Activated naive CD4-positive, alpha-beta T cell treated with anti-CD3 and anti-CD28 coated beads, Interleukin-2, amount 50 U/mL, for 72 hours (primary cell): ENCODE data around the gene SOX14. TPM values are rescaled to one million over a fixed set of nuclear protein-coding genes. Genes with fewer than 3 reads are reported as not detected.

Source experiments
- ATAC-seq, 2 donors: fragments of 150-1000 bp; cut with Tn5 transposase; 2 replicates each; pipeline ENCODE4 v1.10.0; 2021; ENCODE audit warnings: mild to moderate bottlenecking in 2 of 2, moderate library complexity in 2 of 2
- DNase-seq, 2 donors: peaks; one replicate each; pipeline ENCODE4 v3.0.0; 2021 to 2022; ENCODE audit warnings: low spot score in 2 of 2
- H3K27ac Mint-ChIP-seq, 2 donors: one replicate each; pipeline ENCODE4 v1.8.0; 2022; ENCODE audit warnings: mild to moderate bottlenecking in 2 of 2, mixed read lengths in 2 of 2
- H3K36me3 Mint-ChIP-seq, 2 donors: one replicate each; pipeline ENCODE4 v1.8.0; 2022; ENCODE audit warnings: mixed read lengths in 2 of 2
- H3K9me3 Mint-ChIP-seq, 2 donors: one replicate each; pipeline ENCODE4 v1.8.0; 2022; ENCODE audit warnings: mixed read lengths in 2 of 2
- total RNA-seq, 2 donors: library from RNA; stranded (reverse); gene quantifications; one replicate each; pipeline ENCODE4 v1.2.3, GENCODE V29; 2022

Gene SOX14
- total RNA-seq: not detected

GRCh38 chr3:137764001-137764433 lies at the start of gene SOX14:
Gene SOX14 (plus strand): TSS chr3:137764315. CDS start chr3:137764785, 470 bp downstream.
- Mint-ChIP-seq H3K9me3 (no peaks in the 10 kb centered on the region), H3K36me3 (peaks cover 7 to 18% of the 10 kb centered on the region in 2 donors), H3K27ac (no peak within 1 kb of the TSS)
- DNase-seq: no peak
- peak in 1 of 2 donors; percentile 63 for ATAC-seq

- DNase-seq: no peak
- Mint-ChIP-seq H3K27ac (no peak overlapping the region), H3K9me3 (peaks cover 25 to 26% of the 10 kb centered on the region in 2 donors), H3K36me3 (peaks cover 5 to 14% of the 10 kb centered on the region in 2 donors)
- no peak for ATAC-seq
These were observed 49.6 kb upstream of the SOX14 start for GRCh38 chr3:137714551-137714950.

- Mint-ChIP-seq H3K9me3 (peaks cover 10 to 11% of the 10 kb centered on the region in 2 donors), H3K36me3 (no peaks in the 10 kb centered on the region), H3K27ac (no peak overlapping the region)
- DNase-seq (no peak), ATAC-seq (no peak)
These were observed 39.9 kb upstream of the SOX14 start for GRCh38 chr3:137724240-137724639.

GRCh38 chr3:137737208-137737607 lies 26.9 kb upstream of the SOX14 start:
- Mint-ChIP-seq H3K27ac (no peak overlapping the region), H3K9me3 (peaks cover 16 to 20% of the 10 kb centered on the region in 2 donors)
- ATAC-seq: no peak

GRCh38 chr3:137738710-137739109 lies 25.4 kb upstream of the SOX14 start:
- Mint-ChIP-seq H3K36me3 (peaks cover 5 to 9% of the 10 kb centered on the region in 2 donors), H3K27ac (no peak overlapping the region), H3K9me3 (peaks cover 15 to 16% of the 10 kb centered on the region in 2 donors)
- no peak for ATAC-seq
- no peak for DNase-seq

More at GRCh38 chr3:137737208-137737607, 26.9 kb upstream of the SOX14 start:
- no peak for DNase-seq
- H3K36me3 Mint-ChIP-seq: peaks cover 5 to 9% of the 10 kb centered on the region in 2 donors

- DNase-seq (no peak), ATAC-seq (no peak)
- H3K36me3 Mint-ChIP-seq: no peaks in the 10 kb centered on the region
- no peak overlapping the region for H3K27ac Mint-ChIP-seq
- H3K9me3 Mint-ChIP-seq: peaks cover 6 to 22% of the 10 kb centered on the region in 2 donors
These were observed 20.5 kb upstream of the SOX14 start for GRCh38 chr3:137743608-137744007.

GRCh38 chr3:137746808-137747207 lies 17.3 kb upstream of the SOX14 start:
- H3K27ac Mint-ChIP-seq: no peak overlapping the region
- ATAC-seq (no peak), DNase-seq (no peak)
- peaks cover 12 to 29% of the 10 kb centered on the region in 2 donors for H3K9me3 Mint-ChIP-seq
- no peaks in the 10 kb centered on the region for H3K36me3 Mint-ChIP-seq

- ATAC-seq (no peak), DNase-seq (no peak)
- H3K36me3 Mint-ChIP-seq: peaks cover 0 to 12% of the 10 kb centered on the region in 2 donors
- H3K9me3 Mint-ChIP-seq: no peaks in the 10 kb centered on the region
- H3K27ac Mint-ChIP-seq: no peak overlapping the region
These were observed 4.6 kb upstream of the SOX14 start for GRCh38 chr3:137759505-137759904.

GRCh38 chr3:137760341-137761098 lies 3.6 kb upstream of the SOX14 start:
- H3K27ac Mint-ChIP-seq: no peak overlapping the region
- peaks cover 2 to 12% of the 10 kb centered on the region in 2 donors for H3K36me3 Mint-ChIP-seq
- no peak for ATAC-seq
- DNase-seq: no peak
- H3K9me3 Mint-ChIP-seq: no peaks in the 10 kb centered on the region

- ATAC-seq: no peak
- H3K36me3 Mint-ChIP-seq: peaks cover 7 to 18% of the 10 kb centered on the region in 2 donors
- DNase-seq: no peak
- no peaks in the 10 kb centered on the region for H3K9me3 Mint-ChIP-seq
- no peak overlapping the region for H3K27ac Mint-ChIP-seq
These were observed 3.0 kb upstream of the SOX14 start for GRCh38 chr3:137761099-137761562.

- no peak for ATAC-seq
- no peak overlapping the region for H3K27ac Mint-ChIP-seq
These were observed 2.3 kb upstream of the SOX14 start for GRCh38 chr3:137761563-137762503.

GRCh38 chr3:137762674-137763593 lies 1.2 kb upstream of the SOX14 start:
- no peak for DNase-seq

More at GRCh38 chr3:137761563-137762503, 2.3 kb upstream of the SOX14 start:
- H3K36me3 Mint-ChIP-seq: peaks cover 7 to 18% of the 10 kb centered on the region in 2 donors
- H3K9me3 Mint-ChIP-seq: no peaks in the 10 kb centered on the region
- DNase-seq: no peak

GRCh38 chr3:137763594-137763938 lies 549 bp upstream of the SOX14 start:
- ATAC-seq (peak in 1 of 2 donors; percentile 11), DNase-seq (no peak)
- H3K36me3 Mint-ChIP-seq: peaks cover 7 to 18% of the 10 kb centered on the region in 2 donors
- H3K27ac Mint-ChIP-seq: no peak overlapping the region
- H3K9me3 Mint-ChIP-seq: no peaks in the 10 kb centered on the region

More at GRCh38 chr3:137762674-137763593, 1.2 kb upstream of the SOX14 start:
- Mint-ChIP-seq H3K27ac (no peak overlapping the region), H3K36me3 (peaks cover 7 to 18% of the 10 kb centered on the region in 2 donors), H3K9me3 (no peaks in the 10 kb centered on the region)
- ATAC-seq: no peak

- DNase-seq (no peak), ATAC-seq (no peak)
- Mint-ChIP-seq H3K27ac (no peak overlapping the region), H3K9me3 (no peaks in the 10 kb centered on the region), H3K36me3 (peaks cover 7 to 22% of the 10 kb centered on the region in 2 donors)
These were observed 621 bp downstream of the SOX14 start for GRCh38 chr3:137764563-137765309.

- no peak for ATAC-seq
- peak overlapping the region in 1 of 2 donors; percentile 41 for H3K27ac Mint-ChIP-seq
- H3K9me3 Mint-ChIP-seq: no peaks in the 10 kb centered on the region
- DNase-seq: no peak
- peaks cover 7 to 23% of the 10 kb centered on the region in 2 donors for H3K36me3 Mint-ChIP-seq
These were observed 1.4 kb downstream of the SOX14 start for GRCh38 chr3:137765310-137766033.
